Activated CD4-positive, alpha-beta T cell treated with anti-CD3 and anti-CD28 coated beads, Interleukin-2, Interleukin-6, amounts not matched to agents 100 ng/mL and 50 ng/mL, durations not matched to agents 16 hours and 8 hours (primary cell): ENCODE results near the gene FXYD1.
"Not testable (repeated sequence)": the region's sequence is repeated elsewhere in the genome, so short reads cannot be mapped to it uniquely, and the experiment has no call there.

Source experiments
- DNase-seq: peaks from one replicate; pipeline ENCODE4 v3.0.0-alpha.2; 2020

Gene FXYD1

GRCh38 chr19:35144259-35144599 is 5.6 kb downstream of the FXYD1 start:
- DNase-seq = no peak

GRCh38 chr19:35144600-35145436 is 6.2 kb downstream of the FXYD1 start:
- DNase-seq = no peak

- DNase-seq = no peak
These were observed 8.3 kb downstream of the FXYD1 start for GRCh38 chr19:35146746-35147459.

- DNase-seq = no peak
These were observed 10.8 kb downstream of the FXYD1 start for GRCh38 chr19:35149463-35149862.

GRCh38 chr19:35150445-35150844 is 11.8 kb downstream of the FXYD1 start:
- no peak for DNase-seq

GRCh38 chr19:35151273-35152065 is 12.8 kb downstream of the FXYD1 start:
- DNase-seq = no peak

- not testable (repeated sequence) for DNase-seq
These were observed 14.5 kb downstream of the FXYD1 start for GRCh38 chr19:35153129-35153522.

- DNase-seq = peak; percentile 83
These were observed 15.3 kb downstream of the FXYD1 start for GRCh38 chr19:35153701-35154524.

GRCh38 chr19:35154525-35155406 is 16.1 kb downstream of the FXYD1 start, which contains the start of gene FXYD5:
Gene FXYD5 (plus strand): TSS chr19:35154735. CDS start chr19:35155551, 816 bp downstream.
- DNase-seq = peak; percentile 76

GRCh38 chr19:35155441-35155840 is 16.8 kb downstream of the FXYD1 start:
- peak; percentile 54 for DNase-seq

GRCh38 chr19:35155981-35156672 is 17.5 kb downstream of the FXYD1 start:
- DNase-seq = no peak

GRCh38 chr19:35156673-35157014 is 18.0 kb downstream of the FXYD1 start:
- DNase-seq = no peak

GRCh38 chr19:35157431-35157830 is 18.8 kb downstream of the FXYD1 start:
- no peak for DNase-seq

GRCh38 chr19:35159606-35160005 is 21.0 kb downstream of the FXYD1 start:
- no peak for DNase-seq

GRCh38 chr19:35160629-35161433 is 22.2 kb downstream of the FXYD1 start:
- DNase-seq = no peak

GRCh38 chr19:35161434-35161743 is 22.8 kb downstream of the FXYD1 start:
- DNase-seq = no peak

GRCh38 chr19:35162471-35163326 is 24.1 kb downstream of the FXYD1 start:
- no peak for DNase-seq

GRCh38 chr19:35164418-35164817 is 25.8 kb downstream of the FXYD1 start:
- DNase-seq = no peak
